HPDE6-E6E7 (cell line): ENCODE data around the gene PTGIS.
"Not testable (repeated sequence)": the region's sequence is repeated elsewhere in the genome, so short reads cannot be mapped to it uniquely, and the experiment has no call there.

Experiments
- DNase-seq: peaks from one replicate; pipeline ENCODE4 v3.0.0; 2011; ENCODE audit warnings: missing footprints; ENCODE audit errors: extremely low spot score

PTGIS gene

GRCh38 chr20:49579874-49580812, 12.2 kb upstream of the PTGIS start:
- no peak for DNase-seq

GRCh38 chr20:49579195-49579594, 11.3 kb upstream of the PTGIS start:
- DNase-seq: no peak

GRCh38 chr20:49578436-49578835, 10.5 kb upstream of the PTGIS start:
- DNase-seq: no peak

- DNase-seq: no peak
These were observed 7.7 kb upstream of the PTGIS start for GRCh38 chr20:49575551-49576060.

- no peak for DNase-seq
These were observed 6.0 kb upstream of the PTGIS start for GRCh38 chr20:49573900-49574416.

GRCh38 chr20:49572857-49573256, 4.9 kb upstream of the PTGIS start:
- DNase-seq: no peak

- DNase-seq: no peak
These were observed 3.6 kb upstream of the PTGIS start for GRCh38 chr20:49571553-49571835.

GRCh38 chr20:49570828-49571552, 3.1 kb upstream of the PTGIS start:
- no peak for DNase-seq

- no peak for DNase-seq
These were observed 2.4 kb upstream of the PTGIS start for GRCh38 chr20:49570161-49570827.

- no peak for DNase-seq
These were observed 1.6 kb upstream of the PTGIS start for GRCh38 chr20:49569411-49570115.

GRCh38 chr20:49568278-49569151, 578 bp upstream of the PTGIS start:
- no peak for DNase-seq

GRCh38 chr20:49566401-49567364, 1.3 kb downstream of the PTGIS start:
- no peak for DNase-seq

GRCh38 chr20:49564991-49565390, 2.9 kb downstream of the PTGIS start:
- DNase-seq: not testable (repeated sequence)

- DNase-seq: no peak
These were observed 4.6 kb downstream of the PTGIS start for GRCh38 chr20:49563015-49563980.

GRCh38 chr20:49562311-49563014, 5.5 kb downstream of the PTGIS start:
- no peak for DNase-seq

- no peak for DNase-seq
These were observed 6.1 kb downstream of the PTGIS start for GRCh38 chr20:49561806-49562205.

- DNase-seq: no peak
These were observed 6.7 kb downstream of the PTGIS start for GRCh38 chr20:49561256-49561655.
